LNCaP clone FGC (cell line): ENCODE data around the gene SLC24A2.

Source experiments
- DNase-seq: peaks from one replicate; pipeline ENCODE4 v3.0.0-alpha.2; 2011; ENCODE audit warnings: low read depth
- H3K4me3 ChIP-seq: 2 replicates; pipeline ENCODE4 v1.5.1; 2011; ENCODE audit warnings: mild to moderate bottlenecking, low read depth, low read length, control low read depth
- CTCF ChIP-seq: IDR thresholded peaks from 2 replicates; pipeline ENCODE4 v1.5.1; 2012; ENCODE audit warnings: mild to moderate bottlenecking; ENCODE audit not compliant: control insufficient read depth, insufficient read depth; ENCODE audit errors: extremely low read depth

Gene SLC24A2

GRCh38 chr9:19768798-19769197, 20.0 kb downstream of the SLC24A2 start:
- TF ChIP-seq CTCF = no peak
- no peak overlapping the region for H3K4me3 ChIP-seq
- DNase-seq = no peak

GRCh38 chr9:19759066-19759465, 29.8 kb downstream of the SLC24A2 start:
- DNase-seq = no peak
- no peak for TF ChIP-seq CTCF
- no peak overlapping the region for H3K4me3 ChIP-seq

GRCh38 chr9:19757745-19758144, 31.1 kb downstream of the SLC24A2 start:
- H3K4me3 ChIP-seq = no peak overlapping the region
- TF ChIP-seq CTCF = no peak
- DNase-seq = no peak

GRCh38 chr9:19754921-19755320, 33.9 kb downstream of the SLC24A2 start:
- DNase-seq = no peak
- no peak for TF ChIP-seq CTCF
- no peak overlapping the region for H3K4me3 ChIP-seq

GRCh38 chr9:19748278-19749126, 40.3 kb downstream of the SLC24A2 start:
- DNase-seq = no peak
- H3K4me3 ChIP-seq = no peak overlapping the region
- TF ChIP-seq CTCF = no peak

- TF ChIP-seq CTCF = no peak
- no peak for DNase-seq
- H3K4me3 ChIP-seq = no peak overlapping the region
Observed at GRCh38 chr9:19746223-19746622, 42.6 kb downstream of the SLC24A2 start.

- no peak for TF ChIP-seq CTCF
- H3K4me3 ChIP-seq = no peak overlapping the region
- no peak for DNase-seq
Observed at GRCh38 chr9:19741178-19741577, 47.7 kb downstream of the SLC24A2 start.
